Ramos (cell line): ENCODE data around the gene SMS.
"Not testable (repeated sequence)": the region's sequence is repeated elsewhere in the genome, so short reads cannot be mapped to it uniquely, and the experiment has no call there.

ENCODE experiments used
- in situ Hi-C: fragments of 300-500 bp; cut with MboI; formaldehyde crosslinking; loops from one replicate; pipeline ENCODE4 v1.14.3; 2022; ENCODE audit warnings: low sequenced_read_pairs; ENCODE audit not compliant: unreplicated experiment

SMS gene

GRCh38 chrX:21949689-21950088 is 9.2 kb downstream of the SMS start:
- in situ Hi-C loops: no loop called here

GRCh38 chrX:21950557-21950956 is 10.0 kb downstream of the SMS start:
- in situ Hi-C loops: not testable (repeated sequence)

GRCh38 chrX:21952624-21953023 is 12.1 kb downstream of the SMS start:
- in situ Hi-C loops: no loop called here

DNA sequence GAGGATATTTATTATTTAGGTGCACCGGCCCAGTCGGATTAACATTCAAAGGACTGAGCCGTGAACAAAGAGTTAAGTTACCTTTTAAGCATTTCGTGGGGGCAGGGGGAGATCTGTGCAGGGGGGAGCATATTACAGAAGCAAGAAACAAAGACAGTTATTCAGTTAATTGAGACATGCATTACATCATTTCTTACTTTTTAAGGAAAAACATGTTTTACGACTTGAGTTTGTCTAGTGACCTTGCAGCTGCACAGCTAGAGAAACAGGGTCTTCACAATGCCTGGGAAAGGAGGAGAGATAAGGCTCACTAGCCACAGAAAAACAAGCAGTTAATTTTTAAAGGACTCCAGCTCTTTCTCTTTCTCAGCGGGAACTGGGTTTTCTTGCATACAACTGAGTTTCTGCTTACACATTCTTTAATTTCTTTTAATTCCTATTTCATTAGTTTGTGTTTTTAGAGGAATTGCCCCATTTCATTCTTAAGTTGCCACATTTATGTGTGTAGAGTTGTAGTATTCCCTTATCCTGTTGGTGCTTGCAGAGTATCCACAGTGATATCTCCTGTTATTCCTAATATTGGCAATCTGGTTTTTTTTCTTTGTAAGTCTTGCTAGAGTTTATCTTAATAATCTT is 12.8 kb downstream of the SMS start:
- in situ Hi-C loops: not testable (repeated sequence)

DNA sequence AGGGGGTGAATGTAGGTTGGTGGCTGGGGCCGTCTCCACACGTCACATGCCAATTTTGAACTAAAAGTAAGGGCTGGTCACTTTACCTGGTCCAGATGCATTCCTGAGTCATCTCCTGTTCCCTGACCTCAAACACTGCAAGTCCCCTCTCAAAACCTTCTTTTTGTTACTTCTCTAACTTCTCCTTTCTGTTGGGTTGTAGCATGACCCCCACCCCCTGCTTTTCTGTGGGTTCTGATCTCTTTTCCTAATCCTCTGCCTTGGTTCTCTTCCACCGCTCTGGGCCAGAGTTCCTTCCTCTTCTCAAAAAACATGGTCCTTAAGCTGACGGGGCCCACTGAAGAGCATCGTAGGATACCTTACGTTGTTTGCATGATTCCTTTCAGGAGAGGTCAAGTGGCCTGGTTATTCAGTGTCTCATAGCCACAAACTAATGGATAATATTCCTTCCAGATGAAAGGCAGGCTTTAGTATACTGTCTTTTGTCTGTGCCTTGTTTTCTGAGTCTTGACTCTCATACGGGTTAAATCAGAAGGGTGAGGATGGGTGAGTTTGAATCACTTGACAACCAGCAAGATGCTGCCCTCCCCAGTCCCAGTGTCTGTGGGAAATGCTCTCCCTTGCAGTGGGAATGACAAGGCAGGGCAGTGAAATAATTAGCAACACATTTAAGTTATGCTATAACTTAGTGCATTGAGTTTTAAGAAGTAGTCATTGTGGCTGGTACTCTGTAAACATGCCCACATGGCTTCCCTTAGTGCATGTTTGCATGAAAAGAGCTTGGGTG is 15.1 kb downstream of the SMS start:
- in situ Hi-C loops: no loop called here

DNA sequence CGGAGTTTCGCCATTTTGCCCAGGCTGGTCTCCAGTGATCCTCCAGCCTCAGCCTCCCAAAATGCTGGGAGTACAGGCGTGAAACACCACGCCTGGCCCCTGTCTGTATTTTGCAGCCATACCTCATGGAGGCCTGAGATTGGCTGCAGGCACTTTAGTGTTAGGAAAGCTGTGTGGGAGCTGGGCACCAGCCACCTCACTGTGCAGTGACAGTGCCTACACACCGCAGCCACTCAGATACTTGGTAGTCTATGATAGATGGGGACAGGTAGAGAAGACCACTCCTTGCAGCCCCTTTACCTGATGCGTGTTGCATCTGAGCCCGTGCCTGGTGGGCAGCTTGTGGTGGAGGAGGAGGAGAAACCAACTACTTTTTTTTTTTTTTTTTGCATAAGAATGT is 16.3 kb downstream of the SMS start:
- in situ Hi-C loops: no loop called here

DNA sequence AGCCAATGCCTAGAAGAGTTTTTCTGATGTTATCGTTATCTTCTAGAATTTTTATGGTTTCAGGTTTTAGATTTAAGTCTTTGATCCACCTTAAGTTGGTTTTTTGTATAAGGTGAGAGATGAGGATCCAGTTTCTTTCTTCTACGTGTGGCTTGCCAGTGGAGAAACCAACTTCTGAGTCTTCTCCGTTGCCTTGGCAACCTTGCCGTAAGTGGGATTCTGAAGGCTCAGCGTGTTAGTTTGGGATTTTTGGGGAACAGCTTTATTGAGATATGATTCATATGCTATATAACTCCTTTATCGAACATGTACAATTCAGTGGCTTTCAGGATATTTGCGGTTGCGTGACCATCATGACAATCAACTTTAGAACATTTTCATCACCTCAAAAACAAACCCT is 17.7 kb downstream of the SMS start:
- in situ Hi-C loops: no loop called here

DNA sequence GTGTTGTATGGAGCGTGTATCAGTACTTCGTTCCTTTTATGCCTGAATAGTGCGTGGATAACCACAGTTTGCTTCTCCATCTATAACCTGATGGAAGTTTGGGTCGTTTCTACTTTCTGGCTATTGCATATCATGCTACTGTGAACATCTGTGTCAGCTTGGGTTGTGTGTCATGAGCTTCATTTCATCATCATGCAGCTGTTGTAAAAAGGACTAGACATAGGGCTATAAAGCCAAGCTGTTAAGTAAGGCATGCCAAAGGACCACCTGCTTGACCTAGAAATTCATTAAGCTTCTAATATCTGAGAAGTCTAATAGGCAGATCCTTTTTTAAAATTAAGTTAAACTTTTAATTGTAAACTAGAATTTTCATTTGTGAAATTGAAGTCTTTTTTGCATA is 18.4 kb downstream of the SMS start:
- in situ Hi-C loops: no loop called here

GRCh38 chrX:21959362-21960051 is 19.0 kb downstream of the SMS start:
- in situ Hi-C loops: no loop called here

DNA sequence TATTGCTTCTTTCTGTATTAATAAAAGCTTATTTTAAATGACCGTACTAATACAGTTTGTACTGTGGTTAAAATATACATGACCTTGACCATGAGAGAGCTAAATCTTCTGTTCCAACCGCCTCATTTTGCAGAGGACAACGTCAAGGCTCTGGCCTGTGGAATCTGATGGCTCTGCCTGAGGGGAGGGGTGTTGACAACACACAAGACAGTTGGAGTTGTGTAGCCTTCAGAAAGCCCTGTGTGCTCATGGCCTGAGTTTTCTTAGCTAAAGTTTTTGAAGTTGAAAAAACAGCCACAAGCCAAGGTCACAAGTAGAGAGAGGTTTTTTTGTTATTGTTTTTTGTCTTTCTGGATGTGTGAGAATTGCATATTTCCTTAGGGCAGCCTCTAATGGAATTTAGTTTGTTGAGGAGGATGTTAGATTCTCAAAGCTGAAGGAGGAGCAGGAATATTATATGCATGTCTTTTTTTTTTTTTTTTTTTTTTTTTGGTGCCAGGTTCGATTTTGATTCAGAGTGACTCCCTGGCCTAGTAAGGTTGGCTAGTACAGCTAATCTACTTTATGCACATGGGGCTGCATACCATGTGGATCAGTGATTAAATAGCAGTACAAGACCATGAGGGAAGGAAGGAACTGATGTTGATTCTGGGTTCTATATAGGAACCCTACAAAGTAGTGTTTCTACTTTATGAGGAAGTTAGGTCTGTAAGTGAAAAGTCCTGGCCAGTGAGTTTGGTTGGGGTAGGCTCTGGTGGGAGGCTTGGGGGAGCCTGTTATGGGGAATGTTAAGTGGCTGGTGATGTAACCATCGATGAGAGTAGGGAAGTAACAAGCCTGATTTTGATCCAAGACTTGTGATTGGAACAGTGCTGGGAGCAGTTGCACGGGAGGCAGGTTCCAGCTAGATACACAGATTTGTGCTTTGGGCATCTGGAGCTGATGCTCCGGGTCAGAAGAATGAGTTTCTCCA is 20.3 kb downstream of the SMS start:
- in situ Hi-C loops: no loop called here

DNA sequence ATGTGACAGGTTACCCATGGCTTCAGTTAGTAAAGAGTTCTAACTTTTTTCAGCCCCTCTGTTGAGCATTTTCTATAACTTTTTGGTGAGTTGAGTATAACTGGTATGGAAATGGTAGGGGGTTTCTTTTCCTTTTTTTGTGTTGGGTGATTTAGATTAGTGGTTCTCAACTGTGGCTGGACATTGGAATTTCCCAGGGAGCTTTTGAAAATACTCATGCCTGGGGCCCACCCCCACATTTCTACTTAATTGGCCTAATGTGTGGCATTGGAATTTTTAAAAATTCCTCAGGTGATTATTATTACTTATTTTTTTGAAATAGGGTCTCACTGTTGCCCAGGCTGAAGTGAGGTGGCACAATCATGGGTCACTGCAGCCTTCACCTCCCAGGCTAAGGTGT is 21.9 kb downstream of the SMS start:
- in situ Hi-C loops: no loop called here

GRCh38 chrX:21963269-21963668 is 22.8 kb downstream of the SMS start:
- in situ Hi-C loops: no loop called here

DNA sequence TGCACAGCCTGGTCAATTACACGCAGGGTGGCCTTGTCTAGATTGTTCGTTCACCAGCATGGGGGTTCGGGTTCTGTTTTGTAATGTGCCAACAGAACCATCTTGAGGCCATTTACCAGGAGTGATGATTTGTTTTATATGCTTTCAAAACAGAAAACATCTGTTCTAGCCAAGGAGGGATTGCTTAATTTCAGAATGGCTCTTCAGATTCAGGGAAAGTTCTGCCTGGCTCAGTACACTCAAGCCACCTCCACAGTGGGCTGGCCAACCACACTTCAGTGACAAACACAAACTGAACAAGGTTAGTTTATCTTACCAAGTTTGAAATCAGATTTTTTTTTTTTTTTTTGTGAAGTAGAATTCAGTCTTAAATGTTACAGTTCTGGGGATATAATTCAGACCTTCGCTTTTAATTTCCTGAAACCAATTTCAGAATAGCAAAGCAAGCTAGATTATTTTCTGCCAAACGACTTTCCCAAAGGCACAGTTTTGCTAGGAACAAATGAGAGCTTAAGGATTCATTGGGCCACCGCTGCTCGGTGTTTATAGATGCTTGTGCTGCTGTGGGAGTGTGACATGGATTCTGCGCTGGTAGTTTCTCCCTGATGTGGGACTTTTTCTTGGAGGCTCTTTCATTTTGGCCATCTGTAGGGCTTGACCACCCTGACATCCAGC is 23.4 kb downstream of the SMS start:
- in situ Hi-C loops: no loop called here

DNA sequence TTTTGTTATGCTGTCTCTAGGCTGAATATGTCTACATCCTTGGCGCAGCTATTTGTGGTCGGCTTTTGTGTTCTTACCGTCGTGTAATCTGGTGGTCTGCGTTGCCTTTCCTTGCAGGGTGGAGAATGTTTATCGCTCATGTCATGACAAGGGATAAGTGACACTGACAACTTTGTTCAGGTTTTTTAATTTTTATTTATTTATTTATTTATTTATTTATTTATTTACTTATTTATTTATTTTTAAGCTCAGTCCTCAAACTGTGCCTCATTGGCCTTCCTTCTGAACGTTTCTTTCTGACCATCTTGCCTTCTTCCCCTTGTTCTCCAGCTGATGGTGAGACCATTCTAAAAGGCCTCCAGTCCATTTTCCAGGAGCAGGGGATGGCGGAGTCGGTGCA is 26.4 kb downstream of the SMS start:
- in situ Hi-C loops: no loop called here

- in situ Hi-C loops: no loop called here
Measured at GRCh38 chrX:21968333-21968732, 27.8 kb downstream of the SMS start.

DNA sequence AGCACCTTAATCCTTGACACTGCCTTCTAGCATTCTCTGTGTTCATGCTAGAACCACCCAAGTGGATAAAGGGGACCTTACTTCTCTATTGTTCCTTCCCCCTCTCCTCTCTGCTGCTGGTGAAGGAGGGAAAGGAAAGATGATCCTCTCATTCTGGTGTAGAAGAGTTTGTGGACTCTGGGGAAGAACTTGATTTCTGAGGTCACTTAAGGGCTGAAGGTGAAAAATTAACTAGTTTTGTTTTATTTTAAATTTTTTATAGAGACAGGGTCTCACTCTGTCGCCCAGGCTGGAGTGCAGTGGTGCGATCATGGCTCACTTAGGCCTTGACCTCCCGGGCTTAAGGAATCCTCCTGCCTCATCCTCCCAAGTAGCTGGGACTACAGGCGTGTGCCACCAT is 29.8 kb downstream of the SMS start:
- in situ Hi-C loops: no loop called here

DNA sequence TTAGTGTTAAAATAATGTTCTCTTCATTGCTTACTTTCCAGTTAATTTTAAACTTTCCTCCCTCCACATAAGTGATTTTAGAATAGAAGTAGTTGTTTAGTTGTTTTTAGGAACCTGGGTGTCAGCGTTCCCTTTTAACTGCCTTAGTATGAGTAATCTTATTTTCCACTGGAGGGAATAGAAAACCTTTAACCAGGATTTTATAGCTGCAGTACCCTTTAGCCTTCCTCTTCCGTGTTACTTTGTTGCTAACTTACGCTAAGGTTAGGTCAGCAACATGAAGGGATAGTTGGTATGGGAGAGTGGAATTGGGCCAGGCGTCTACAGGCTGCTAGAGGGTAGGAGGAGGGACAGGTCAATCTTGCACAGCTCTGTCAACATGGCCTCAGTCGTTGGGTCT is 31.5 kb downstream of the SMS start:
- in situ Hi-C loops: no loop called here

- in situ Hi-C loops: no loop called here
Measured at GRCh38 chrX:21972721-21973120, 32.2 kb downstream of the SMS start.

DNA sequence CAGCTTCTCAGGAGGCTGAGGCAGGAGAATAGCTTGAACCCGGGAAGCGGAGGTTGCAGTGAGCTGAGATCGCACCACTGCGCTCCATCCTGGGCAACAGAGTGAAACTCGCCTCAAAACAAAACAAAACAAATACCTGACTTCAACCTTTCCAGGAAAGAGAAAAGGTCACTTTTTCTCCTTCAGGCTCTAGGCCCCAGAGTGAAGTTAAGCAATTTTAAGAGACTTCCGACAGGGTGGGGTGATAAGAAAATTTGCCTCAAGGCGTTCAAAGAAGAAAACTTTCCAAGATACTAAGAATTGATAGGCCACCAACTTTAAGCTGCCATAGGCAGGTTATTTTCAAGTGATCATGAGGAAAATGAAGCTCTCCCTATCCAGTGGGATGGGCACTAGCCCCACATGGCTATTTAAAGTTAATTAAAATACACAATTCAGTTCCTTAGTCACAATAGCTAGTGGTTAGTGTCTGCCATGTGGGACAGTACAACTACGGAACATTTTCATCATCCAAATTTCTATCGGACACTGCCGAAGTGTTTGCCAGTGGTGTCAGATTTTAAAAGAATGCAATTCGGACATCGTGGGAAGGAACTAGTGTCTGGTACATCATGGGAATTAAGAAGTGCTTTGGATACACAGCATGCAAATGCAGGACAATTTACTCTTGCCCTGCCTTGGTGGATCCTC is 33.0 kb downstream of the SMS start:
- in situ Hi-C loops: no loop called here
